Lower lobe of right lung (tissue), 2 donors: Measurements from ENCODE around the gene GRB10. TPM values are rescaled to one million over a fixed set of nuclear protein-coding genes. Genes with fewer than 3 reads are reported as not detected.

Source experiments
- ATAC-seq, 2 donors: fragments of 200-7000 bp; cut with Tn5 transposase; one replicate each; pipeline ENCODE4 v1.9.1; 2020 to 2022; ENCODE audit warnings: mild to moderate bottlenecking in 2 of 2, moderate library complexity in 2 of 2
- DNase-seq: peaks from one replicate; pipeline ENCODE4 v3.0.0-alpha.2; 2020
- H3K27ac ChIP-seq: fragments of 200-600 bp; one replicate; pipeline ENCODE4 v1.8.0; 2022
- H3K27me3 ChIP-seq: fragments of 200-600 bp; one replicate; pipeline ENCODE4 v1.8.0; 2022; ENCODE audit warnings: low read depth
- H3K36me3 ChIP-seq: fragments of 200-600 bp; one replicate; pipeline ENCODE4 v1.8.0; 2022; ENCODE audit warnings: mild to moderate bottlenecking
- H3K4me1 ChIP-seq: fragments of 200-600 bp; one replicate; pipeline ENCODE4 v1.8.0; 2022
- H3K4me3 ChIP-seq: fragments of 200-600 bp; one replicate; pipeline ENCODE4 v1.8.0; 2022; ENCODE audit warnings: mild to moderate bottlenecking
- H3K9me3 ChIP-seq: fragments of 200-600 bp; one replicate; pipeline ENCODE4 v1.8.0; 2022
- intact Hi-C: fragments of 100-400 bp; cut with DNase I; formaldehyde crosslinking; loops from one replicate; pipeline ENCODE4 v1.11.0; 2022
- total RNA-seq: library from RNA; stranded (reverse); fragmentation: NEBNext Ultra II Directional; extraction: Animal tissue kit (Norgen Biotek cat#: 25700); gene quantifications from one replicate; pipeline ENCODE4 v1.2.1, GENCODE V29; 2021
- TF ChIP-seq, protein P1 (sequence below): fragments of 200-600 bp; IDR thresholded peaks from one replicate; pipeline ENCODE4 v1.8.0; 2022; ENCODE audit warnings: antibody characterized with exemption, mild to moderate bottlenecking
- donor health status: DM: no; HTN: yes; CAD: no; lungs with severe emphysema.

The GRB10 gene
- total RNA-seq, 1 donor from 2014 or later = 36.5 TPM

DNA sequence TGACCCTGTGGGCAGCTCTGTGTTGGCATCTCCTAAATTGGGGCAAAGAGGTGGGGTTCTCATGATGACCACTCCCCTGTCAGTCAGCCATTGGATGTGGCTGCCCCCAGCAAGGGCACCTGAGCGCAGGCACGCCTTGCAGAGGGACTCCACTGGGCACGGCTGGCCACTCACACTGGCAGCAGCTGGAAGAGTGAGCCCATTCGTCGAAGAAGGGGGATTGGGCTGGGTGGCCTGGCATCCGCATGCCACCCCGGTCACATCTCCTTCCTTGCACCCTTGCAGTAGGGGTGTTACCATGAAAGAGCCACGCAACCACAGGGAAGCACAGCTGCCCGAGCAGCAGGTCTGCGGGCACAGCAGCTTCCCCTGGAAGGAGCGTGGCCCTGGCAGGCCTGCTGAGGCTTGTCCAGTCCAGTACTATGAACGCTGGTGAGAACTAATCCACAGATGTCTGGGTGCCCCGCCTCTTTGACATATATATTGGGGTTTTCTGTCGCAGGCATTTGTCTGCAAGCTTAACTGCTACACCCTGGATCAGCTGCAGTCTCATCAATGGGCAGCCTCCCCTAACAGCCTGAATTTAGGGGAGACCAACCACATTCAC lies 25.7 kb upstream of the GRB10 start:
- TF ChIP-seq, protein P1, sequence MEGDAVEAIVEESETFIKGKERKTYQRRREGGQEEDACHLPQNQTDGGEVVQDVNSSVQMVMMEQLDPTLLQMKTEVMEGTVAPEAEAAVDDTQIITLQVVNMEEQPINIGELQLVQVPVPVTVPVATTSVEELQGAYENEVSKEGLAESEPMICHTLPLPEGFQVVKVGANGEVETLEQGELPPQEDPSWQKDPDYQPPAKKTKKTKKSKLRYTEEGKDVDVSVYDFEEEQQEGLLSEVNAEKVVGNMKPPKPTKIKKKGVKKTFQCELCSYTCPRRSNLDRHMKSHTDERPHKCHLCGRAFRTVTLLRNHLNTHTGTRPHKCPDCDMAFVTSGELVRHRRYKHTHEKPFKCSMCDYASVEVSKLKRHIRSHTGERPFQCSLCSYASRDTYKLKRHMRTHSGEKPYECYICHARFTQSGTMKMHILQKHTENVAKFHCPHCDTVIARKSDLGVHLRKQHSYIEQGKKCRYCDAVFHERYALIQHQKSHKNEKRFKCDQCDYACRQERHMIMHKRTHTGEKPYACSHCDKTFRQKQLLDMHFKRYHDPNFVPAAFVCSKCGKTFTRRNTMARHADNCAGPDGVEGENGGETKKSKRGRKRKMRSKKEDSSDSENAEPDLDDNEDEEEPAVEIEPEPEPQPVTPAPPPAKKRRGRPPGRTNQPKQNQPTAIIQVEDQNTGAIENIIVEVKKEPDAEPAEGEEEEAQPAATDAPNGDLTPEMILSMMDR = no peak
- no peaks in the 10 kb centered on the region for H3K9me3 ChIP-seq
- no peaks in the 10 kb centered on the region for H3K36me3 ChIP-seq
- H3K27ac ChIP-seq = no peak overlapping the region
- no peak for ATAC-seq
- intact Hi-C loops = no loop called here
- H3K4me1 ChIP-seq = peaks cover 7% of the 10 kb centered on the region
- no peak overlapping the region for H3K4me3 ChIP-seq
- H3K27me3 ChIP-seq = no peaks in the 10 kb centered on the region
- no peak for DNase-seq

DNA sequence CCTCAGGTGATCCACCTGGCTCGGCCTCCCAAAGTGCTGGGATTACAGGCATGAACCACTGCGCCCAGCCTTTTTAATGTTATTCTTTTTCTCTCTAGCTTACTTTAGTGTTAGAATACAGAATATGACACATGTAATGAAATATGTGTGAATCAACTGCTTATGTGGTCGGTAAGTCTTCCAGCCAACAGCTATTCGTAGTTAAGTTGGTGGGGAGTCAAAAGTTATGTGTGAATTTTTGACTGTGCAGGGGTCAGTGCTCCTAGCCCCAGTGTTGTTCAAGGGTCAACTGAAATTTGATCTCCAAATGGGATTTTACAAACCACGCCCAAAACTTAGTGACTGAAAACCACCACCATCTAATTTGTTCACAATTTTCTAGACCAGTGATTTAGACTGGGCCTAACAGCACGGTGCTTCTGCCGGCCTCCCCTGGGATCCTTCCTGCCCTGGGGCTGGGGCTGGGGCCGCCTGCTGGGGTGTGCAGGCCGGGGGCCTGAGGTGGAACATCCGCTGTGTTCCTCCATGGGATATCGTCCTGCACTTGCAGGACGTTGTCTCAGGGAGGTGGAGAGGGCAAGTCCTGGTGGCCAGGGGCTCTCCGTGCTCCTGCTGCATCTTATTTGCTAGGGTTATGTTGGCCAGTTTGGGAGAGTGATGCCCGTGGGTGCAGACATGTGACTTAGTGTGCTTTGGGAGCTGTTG lies 24.5 kb upstream of the GRB10 start:
- ATAC-seq (no peak), DNase-seq (no peak)
- Histone ChIP-seq H3K4me3 (no peak overlapping the region), H3K27ac (no peak overlapping the region), H3K27me3 (no peaks in the 10 kb centered on the region), H3K9me3 (no peaks in the 10 kb centered on the region), H3K36me3 (no peaks in the 10 kb centered on the region), H3K4me1 (no peaks in the 10 kb centered on the region)
- TF ChIP-seq, protein P1 = no peak
- intact Hi-C loops = no loop called here

DNA sequence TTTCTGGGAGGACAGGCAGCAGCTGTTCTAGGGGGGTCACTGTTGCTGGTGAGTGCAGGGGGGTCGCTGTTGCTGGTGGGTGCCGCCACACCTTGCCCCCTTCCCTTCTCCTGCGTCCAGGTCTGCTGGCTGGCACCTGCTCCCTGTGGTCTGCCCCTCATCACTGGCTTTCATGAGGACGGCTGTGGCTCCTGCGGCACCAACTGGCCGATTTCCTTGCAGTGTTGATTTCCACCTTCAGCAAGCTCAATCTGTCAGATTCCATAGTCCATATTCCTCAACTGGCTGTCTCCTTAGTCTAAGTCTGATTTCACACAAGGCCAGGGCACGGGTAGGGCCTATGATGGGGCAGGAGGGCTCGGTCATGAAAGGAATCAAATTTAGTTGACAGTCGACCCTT lies 23.4 kb upstream of the GRB10 start:
- TF ChIP-seq, protein P1 = no peak
- no peak for ATAC-seq

DNA sequence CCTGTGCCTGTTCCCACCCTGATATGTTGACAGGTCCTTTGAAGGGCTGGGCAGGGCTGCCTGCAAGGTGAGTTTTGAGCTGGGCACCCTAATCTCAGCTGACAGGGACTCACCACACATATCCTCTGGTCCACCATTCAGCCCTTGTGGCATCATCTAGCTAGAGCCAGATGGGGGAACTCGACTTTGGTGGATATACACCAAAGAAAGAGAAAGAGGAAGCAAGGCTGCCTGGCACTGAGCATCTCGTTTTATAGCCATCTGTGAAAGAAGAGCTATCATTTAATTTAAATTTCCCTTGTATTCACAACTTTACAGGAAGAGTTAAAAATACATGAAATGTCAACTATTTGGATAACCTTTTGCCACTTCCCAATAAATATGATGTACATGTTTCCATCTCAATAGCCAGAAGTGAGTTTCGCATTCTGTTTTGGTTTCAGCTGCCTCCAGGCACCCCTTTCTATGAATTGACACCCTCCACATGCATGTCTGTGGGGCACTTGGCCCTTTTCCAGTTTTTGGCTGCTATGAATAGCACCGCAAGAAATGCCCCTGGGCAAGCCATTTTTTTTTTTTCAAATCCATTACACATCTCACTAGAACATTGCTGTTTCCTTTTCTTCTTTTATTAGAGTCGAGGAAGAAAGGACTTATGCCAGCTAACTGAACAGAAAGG lies 22.9 kb upstream of the GRB10 start:
- Histone ChIP-seq H3K36me3 (no peaks in the 10 kb centered on the region), H3K27ac (no peak overlapping the region), H3K9me3 (no peaks in the 10 kb centered on the region), H3K27me3 (no peaks in the 10 kb centered on the region), H3K4me3 (no peak overlapping the region), H3K4me1 (no peaks in the 10 kb centered on the region)
- intact Hi-C loops = no loop called here
- ATAC-seq = no peak
- no peak for DNase-seq
- TF ChIP-seq, protein P1 = no peak

More for the DNA sequence above, 23.4 kb upstream of the GRB10 start:
- no peaks in the 10 kb centered on the region for H3K36me3 ChIP-seq
- H3K27ac ChIP-seq = no peak overlapping the region
- DNase-seq = no peak
- no peaks in the 10 kb centered on the region for H3K27me3 ChIP-seq
- no peaks in the 10 kb centered on the region for H3K9me3 ChIP-seq
- H3K4me1 ChIP-seq = no peaks in the 10 kb centered on the region
- H3K4me3 ChIP-seq = no peak overlapping the region
- intact Hi-C loops = no loop called here

DNA sequence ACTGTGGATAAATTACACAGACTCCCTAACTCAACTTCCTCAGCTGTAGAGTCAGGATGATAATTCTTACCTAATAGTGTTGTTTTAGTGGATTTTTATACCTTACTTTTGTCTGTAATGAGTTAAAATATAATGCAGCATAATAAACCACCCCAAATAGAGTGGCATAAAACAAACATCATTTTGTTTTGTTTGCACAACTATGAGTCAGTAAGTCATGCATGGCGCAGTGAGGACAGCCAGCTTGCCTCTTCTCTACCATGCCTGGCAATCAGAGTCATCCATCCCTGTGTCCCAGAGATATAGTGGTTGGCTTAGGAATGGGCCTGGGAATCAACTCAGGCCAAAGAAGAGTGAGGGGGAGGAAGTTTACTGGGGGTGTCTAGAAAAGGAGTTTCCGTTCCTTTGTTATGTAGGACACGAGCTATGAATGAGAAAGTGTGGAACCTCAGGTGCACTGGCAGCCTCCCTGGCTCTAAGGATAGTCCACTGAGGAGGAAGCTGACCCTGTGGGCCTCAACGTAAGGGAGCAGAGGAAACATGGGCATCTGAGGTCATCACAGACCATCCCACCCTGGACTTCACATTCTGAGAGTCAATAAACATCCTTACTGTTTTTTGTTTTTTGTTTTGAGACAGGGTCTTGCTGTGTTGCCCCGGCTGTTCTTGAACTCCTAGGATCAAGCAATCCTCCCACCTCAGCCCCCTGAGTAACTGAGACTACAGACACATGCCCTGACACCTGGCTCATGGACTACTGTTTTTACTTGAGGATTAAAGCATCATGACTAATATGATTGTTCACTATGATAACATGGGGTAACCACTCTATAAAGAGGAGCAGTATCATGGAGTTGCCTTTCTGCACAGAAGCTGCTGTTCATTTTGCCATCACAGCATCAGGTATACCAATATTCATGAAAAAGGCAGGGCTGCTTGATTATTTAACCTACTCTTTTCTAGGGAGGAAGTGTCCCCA lies 21.0 kb upstream of the GRB10 start:
- intact Hi-C loops = no loop called here
- Histone ChIP-seq H3K9me3 (no peaks in the 10 kb centered on the region), H3K4me3 (no peak overlapping the region), H3K36me3 (no peaks in the 10 kb centered on the region), H3K4me1 (no peaks in the 10 kb centered on the region), H3K27me3 (no peaks in the 10 kb centered on the region), H3K27ac (no peak overlapping the region)
- no peak for ATAC-seq
- no peak for DNase-seq
- TF ChIP-seq, protein P1 = no peak
